GM18502 (cell line): ENCODE data around the gene RAP1B.
A peak's percentile ranks its signal among the peaks of the same experiment; 100 is the strongest.

Source experiments
- ATAC-seq: cut with Tn5 transposase; IDR thresholded peaks from one replicate; pipeline ENCODE4 v1.9.1; 2021; ENCODE audit warnings: mild to moderate bottlenecking; ENCODE audit not compliant: unreplicated experiment, poor library complexity

Gene RAP1B

GRCh38 chr12:68686595-68687521 is 76.2 kb downstream of the RAP1B start, which contains the start of gene NUP107:
Gene NUP107, plus strand, starts transcription at chr12:68686978. Its CDS starts 88 bp downstream, at chr12:68687066.
- ATAC-seq: peak; percentile 96

DNA sequence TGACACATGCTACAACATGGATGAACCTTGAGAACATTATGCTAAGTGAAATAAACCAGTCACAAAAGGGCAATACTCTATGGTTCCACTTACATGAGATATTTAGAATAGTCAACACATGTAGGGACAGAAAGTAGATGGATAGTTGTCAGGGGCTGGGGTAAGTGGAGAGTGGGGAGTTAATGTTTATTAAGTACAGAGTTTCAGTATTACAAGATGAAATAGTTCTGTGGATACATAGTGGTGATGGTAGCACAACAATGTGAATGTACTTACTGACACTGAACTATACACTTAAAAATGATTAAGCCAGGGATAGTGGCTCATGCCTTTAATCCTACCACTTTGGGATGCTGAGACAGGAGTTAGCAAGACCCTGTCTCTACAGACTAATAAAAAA is 84.8 kb downstream of the RAP1B start:
- no peak for ATAC-seq

GRCh38 chr12:68699486-68699885 is 88.8 kb downstream of the RAP1B start:
- no peak for ATAC-seq
